OCI-LY7 (cell line): ENCODE data around the gene LCOR. TPM values are rescaled to one million over a fixed set of nuclear protein-coding genes. Genes with fewer than 3 reads are reported as not detected.

Experiments
- BruUV-seq: library from RNA; stranded (reverse); fragments of 400-500 nt; replicated peaks from 2 replicates; lab custom pipeline; 2021; lab: Mats Ljungman, UMichigan
- CTCF ChIA-PET: fragments of 300-600 bp; sonication (Branson Sonifier 250); formaldehyde crosslinking; loops from one replicate; lab custom pipeline; 2022; ENCODE audit warnings: antibody characterized with exemption; ENCODE audit not compliant: unreplicated experiment; lab: Charles Lee
- POLR2A ChIA-PET: fragments of 300-600 bp; sonication (Branson Sonifier 250); formaldehyde crosslinking; loops from one replicate; lab custom pipeline; 2022; ENCODE audit warnings: antibody characterized with exemption; lab: Charles Lee
- DNase-seq: peaks from one replicate; pipeline ENCODE4 v3.0.0-alpha.2; 2015; ENCODE audit warnings: low spot score
- H2AFZ ChIP-seq: fragments of 200-600 bp; sonication (generic), shearing (Covaris generic); 2 replicates; pipeline ENCODE4 v1.6.1; 2014; ENCODE audit warnings: mild to moderate bottlenecking, antibody characterized with exemption, low read length, moderate library complexity
- H3K27ac ChIP-seq: fragments of 200-600 bp; sonication (generic); 2 replicates; pipeline ENCODE4 v1.5.1; 2014; ENCODE audit warnings: mixed run types, low read depth, mild to moderate bottlenecking, moderate library complexity, low read length, inconsistent platforms; ENCODE audit not compliant: poor library complexity, severe bottlenecking
- H3K36me3 ChIP-seq: fragments of 200-600 bp; sonication (generic); 2 replicates; pipeline ENCODE4 v1.6.1; 2014; ENCODE audit warnings: mild to moderate bottlenecking, antibody characterized with exemption, low read length, moderate library complexity, mixed read lengths; ENCODE audit not compliant: insufficient read depth
- H3K4me1 ChIP-seq: fragments of 200-600 bp; sonication (generic); 2 replicates; pipeline ENCODE4 v1.5.1; 2014; ENCODE audit warnings: mild to moderate bottlenecking, low read length; ENCODE audit not compliant: insufficient read depth, poor library complexity, severe bottlenecking
- H3K4me2 ChIP-seq: fragments of 200-600 bp; sonication (generic); 2 replicates; pipeline ENCODE4 v1.6.1; 2014; ENCODE audit warnings: mild to moderate bottlenecking, low read length
- H3K4me3 ChIP-seq: fragments of 200-600 bp; sonication (generic); 2 replicates; pipeline ENCODE4 v1.5.1; 2014; ENCODE audit warnings: mild to moderate bottlenecking, low read depth, low read length; ENCODE audit not compliant: poor library complexity, severe bottlenecking
- H3K79me2 ChIP-seq: fragments of 200-600 bp; sonication (generic); 2 replicates; pipeline ENCODE4 v1.6.1; 2016; ENCODE audit warnings: low read depth, mild to moderate bottlenecking, low read length, moderate library complexity, mixed read lengths; ENCODE audit not compliant: insufficient read depth
- H3K9me2 ChIP-seq: fragments of 200-600 bp; sonication (generic); 2 replicates; pipeline ENCODE4 v1.6.1; 2016; ENCODE audit warnings: mild to moderate bottlenecking, low read length, mixed read lengths; ENCODE audit not compliant: insufficient read depth
- H3K9me3 ChIP-seq: fragments of 200-600 bp; sonication (generic); 2 replicates; pipeline ENCODE4 v1.6.1; 2014; ENCODE audit warnings: mild to moderate bottlenecking, mixed run types, low read length, mixed read lengths
- H4K20me1 ChIP-seq: fragments of 200-600 bp; sonication (generic); 2 replicates; pipeline ENCODE4 v1.6.1; 2014; ENCODE audit warnings: mild to moderate bottlenecking, antibody characterized with exemption, low read length, moderate library complexity, mixed read lengths; ENCODE audit not compliant: insufficient read depth
- EZH2phosphoT487 ChIP-seq: fragments of 200-600 bp; sonication (generic); IDR thresholded peaks from 2 replicates; pipeline ENCODE4 v1.6.1; 2018; ENCODE audit warnings: low read depth, borderline replicate concordance, mild to moderate bottlenecking, mixed run types, antibody characterized with exemption, low read length, moderate library complexity, mixed read lengths
- intact Hi-C: fragments of 100-400 bp; cut with micrococcal nuclease; formaldehyde crosslinking; loops from one replicate; pipeline ENCODE4 v1.10.0; 2022; ENCODE audit not compliant: unreplicated experiment
- total RNA-seq, 2 experiments: library from RNA; depleted of rRNA in 1 of 2; stranded (reverse); fragments of >200 nt in 1 of 2; shearing (Covaris generic) in 1 of 2; gene quantifications; 2 replicates each; pipeline ENCODE4 v1.2.3, GENCODE V29; 2014 to 2022
- TF ChIP-seq, protein P1 (sequence below): fragments of 200-600 bp; sonication (generic); conservative IDR thresholded peaks from 2 replicates; pipeline ENCODE4 v1.5.1; 2014; ENCODE audit warnings: mild to moderate bottlenecking, antibody characterized with exemption, low read length, moderate library complexity, mixed read lengths

LCOR gene
- total RNA-seq, 2 experiments from 2014 or later = 17.1 to 58.4 TPM

GRCh38 chr10:96826438-96826837, 5.7 kb upstream of the LCOR start:
- Histone ChIP-seq H3K36me3 (no peaks in the 10 kb centered on the region), H3K4me1 (peaks cover 23% of the 10 kb centered on the region), H3K4me3 (no peak overlapping the region), H3K9me2 (no peaks in the 10 kb centered on the region), H3K4me2 (no peak overlapping the region), H3K79me2 (peaks cover 4% of the 10 kb centered on the region; the same call in 1 of the 2 replicates), H4K20me1 (no peaks in the 10 kb centered on the region), H2AFZ (no peak overlapping the region), H3K9me3 (no peaks in the 10 kb centered on the region), H3K27ac (no peak overlapping the region)
- intact Hi-C loops = no loop called here
- BruUV-seq = no TSS peak
- TF ChIP-seq, protein P1, sequence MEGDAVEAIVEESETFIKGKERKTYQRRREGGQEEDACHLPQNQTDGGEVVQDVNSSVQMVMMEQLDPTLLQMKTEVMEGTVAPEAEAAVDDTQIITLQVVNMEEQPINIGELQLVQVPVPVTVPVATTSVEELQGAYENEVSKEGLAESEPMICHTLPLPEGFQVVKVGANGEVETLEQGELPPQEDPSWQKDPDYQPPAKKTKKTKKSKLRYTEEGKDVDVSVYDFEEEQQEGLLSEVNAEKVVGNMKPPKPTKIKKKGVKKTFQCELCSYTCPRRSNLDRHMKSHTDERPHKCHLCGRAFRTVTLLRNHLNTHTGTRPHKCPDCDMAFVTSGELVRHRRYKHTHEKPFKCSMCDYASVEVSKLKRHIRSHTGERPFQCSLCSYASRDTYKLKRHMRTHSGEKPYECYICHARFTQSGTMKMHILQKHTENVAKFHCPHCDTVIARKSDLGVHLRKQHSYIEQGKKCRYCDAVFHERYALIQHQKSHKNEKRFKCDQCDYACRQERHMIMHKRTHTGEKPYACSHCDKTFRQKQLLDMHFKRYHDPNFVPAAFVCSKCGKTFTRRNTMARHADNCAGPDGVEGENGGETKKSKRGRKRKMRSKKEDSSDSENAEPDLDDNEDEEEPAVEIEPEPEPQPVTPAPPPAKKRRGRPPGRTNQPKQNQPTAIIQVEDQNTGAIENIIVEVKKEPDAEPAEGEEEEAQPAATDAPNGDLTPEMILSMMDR = no peak
- no peak for TF ChIP-seq EZH2phosphoT487
- DNase-seq = no peak
- ChIA-PET POLR2A (interaction anchor here (0.7 kb wide), 2 partner anchors 41 to 63 kb away, joined by 3 to 4 read pairs; no protein-coding TSS in a partner anchor), CTCF (interaction anchor here (0.6 kb wide), 1 partner anchor 59 kb away, joined by 3 read pairs; no protein-coding TSS in a partner anchor)

GRCh38 chr10:96828609-96829008, 3.5 kb upstream of the LCOR start:
- Histone ChIP-seq H3K4me1 (peaks cover 26% of the 10 kb centered on the region), H2AFZ (no peak overlapping the region), H3K79me2 (peaks cover 15% of the 10 kb centered on the region), H3K9me3 (no peaks in the 10 kb centered on the region), H3K27ac (no peak overlapping the region), H3K4me2 (no peak overlapping the region), H3K36me3 (peaks cover 4% of the 10 kb centered on the region; the same call in 1 of the 2 replicates), H4K20me1 (peaks cover 4% of the 10 kb centered on the region), H3K9me2 (no peaks in the 10 kb centered on the region), H3K4me3 (no peak overlapping the region)
- CTCF ChIA-PET = no interaction called here
- no peak for TF ChIP-seq EZH2phosphoT487
- TF ChIP-seq, protein P1 = no peak
- POLR2A ChIA-PET = no interaction called here
- no peak for DNase-seq
- BruUV-seq = no TSS peak
- intact Hi-C loops = no loop called here

- ChIA-PET POLR2A (interaction anchor here (0.6 to 1.2 kb wide), 3 partner anchors 29 to 134 kb away, joined by 3 to 5 read pairs (median 3); no protein-coding TSS in a partner anchor), CTCF (no interaction called here)
- no peak overlapping the region for H2AFZ ChIP-seq
- H3K4me3 ChIP-seq = no peak overlapping the region
- peaks cover 32% of the 10 kb centered on the region for H3K4me1 ChIP-seq
- H4K20me1 ChIP-seq = peaks cover 10% of the 10 kb centered on the region
- TF ChIP-seq, protein P1 = no peak
- TF ChIP-seq EZH2phosphoT487 = no peak
- H3K27ac ChIP-seq = no peak overlapping the region
- intact Hi-C loops = no loop called here
- BruUV-seq = no TSS peak
- DNase-seq = no peak
- no peak overlapping the region for H3K4me2 ChIP-seq
- peaks cover 21% of the 10 kb centered on the region for H3K79me2 ChIP-seq
- H3K36me3 ChIP-seq = peaks cover 10% of the 10 kb centered on the region
- no peaks in the 10 kb centered on the region for H3K9me2 ChIP-seq
- H3K9me3 ChIP-seq = no peaks in the 10 kb centered on the region
Measured at GRCh38 chr10:96829029-96829773, 2.9 kb upstream of the LCOR start.
